GM19328 (cell line): Measurements from ENCODE around the gene NFYC.
A peak's percentile ranks its signal among the peaks of the same experiment; 100 is the strongest.

Experiments used
- ATAC-seq: cut with Tn5 transposase; IDR thresholded peaks from one replicate; pipeline ENCODE4 v1.9.1; 2021; ENCODE audit warnings: mild to moderate bottlenecking, moderate library complexity; ENCODE audit not compliant: unreplicated experiment

NFYC gene

DNA sequence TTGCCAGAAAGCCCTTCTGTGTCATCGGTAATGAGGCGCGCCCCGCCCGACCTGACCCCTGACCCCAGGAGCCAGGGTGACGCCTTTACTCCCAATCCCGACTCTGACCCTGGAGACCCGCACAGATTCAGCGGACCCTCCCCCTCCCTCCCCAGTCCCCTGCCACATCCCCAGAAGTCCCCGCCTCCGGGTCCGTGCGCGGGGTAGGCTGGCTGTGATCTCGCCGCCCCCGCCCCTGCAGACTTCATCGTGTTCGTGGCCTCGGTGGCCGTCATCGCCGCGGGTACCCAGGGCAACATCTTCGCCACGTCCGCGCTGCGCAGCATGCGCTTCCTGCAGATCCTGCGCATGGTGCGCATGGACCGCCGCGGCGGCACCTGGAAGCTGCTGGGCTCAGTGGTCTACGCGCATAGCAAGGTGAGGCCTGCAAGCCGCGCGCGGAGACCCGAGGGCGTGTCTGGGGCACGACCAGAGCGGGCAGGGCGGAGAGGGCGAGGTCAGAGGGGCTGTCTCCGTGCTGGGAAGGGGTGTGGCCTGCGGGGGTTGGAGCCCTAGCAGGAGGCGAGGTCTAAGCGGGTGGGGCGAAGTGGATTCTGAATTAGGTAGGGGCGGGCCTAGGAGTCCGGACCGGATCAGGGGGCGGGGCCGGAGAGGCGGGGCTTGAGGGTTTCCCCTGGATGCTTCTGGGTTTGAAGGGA is 126.9 kb downstream of the NFYC start:
- peak; percentile 64 for ATAC-seq

DNA sequence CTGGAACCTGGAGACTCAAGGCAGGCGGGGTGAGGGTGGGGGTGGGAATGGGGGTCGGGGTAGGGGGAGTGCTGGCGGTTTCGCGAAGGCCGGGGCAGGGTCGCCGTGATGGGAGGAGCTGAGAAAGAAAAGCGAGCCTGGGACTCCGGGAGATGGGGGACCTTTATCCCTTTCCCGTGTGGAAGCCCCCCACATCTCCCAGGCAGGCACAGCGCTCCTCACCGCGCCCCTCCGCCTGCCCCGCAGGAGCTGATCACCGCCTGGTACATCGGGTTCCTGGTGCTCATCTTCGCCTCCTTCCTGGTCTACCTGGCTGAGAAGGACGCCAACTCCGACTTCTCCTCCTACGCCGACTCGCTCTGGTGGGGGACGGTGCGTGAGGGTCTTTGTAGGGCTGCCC is 127.6 kb downstream of the NFYC start:
- ATAC-seq: no peak

DNA sequence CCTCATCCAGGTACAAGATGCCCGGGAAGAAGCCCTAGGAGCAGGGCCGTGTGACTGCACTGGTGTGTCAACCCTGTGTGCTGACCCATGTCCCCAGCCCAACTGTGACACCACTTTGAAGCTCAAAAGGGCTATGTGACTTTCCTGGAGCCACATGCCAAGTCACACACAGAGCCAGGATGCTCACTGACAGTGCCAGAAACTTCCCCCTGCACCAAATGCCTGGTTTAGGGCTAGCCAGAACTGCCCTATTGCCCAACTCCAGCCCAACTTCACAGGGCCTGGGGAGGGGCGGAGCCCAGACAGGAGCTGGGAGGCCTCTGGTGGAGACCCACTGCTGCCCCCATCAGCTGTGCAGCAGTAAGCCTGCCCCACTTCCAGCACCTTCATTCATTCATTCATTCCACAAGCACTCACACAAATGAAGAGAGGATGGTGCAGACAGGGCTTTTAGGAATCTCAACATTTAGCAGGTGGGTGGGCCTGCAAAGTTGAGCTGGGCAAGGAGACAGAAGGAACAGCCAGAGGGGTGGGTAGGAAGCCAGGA is 128.8 kb downstream of the NFYC start:
- no peak for ATAC-seq
